ENCODE measurements around the gene ZGLP1.
"Not testable (repeated sequence)": the region's sequence is repeated elsewhere in the genome, so short reads cannot be mapped to it uniquely, and the experiment has no call there.

ZGLP1 gene

DNA sequence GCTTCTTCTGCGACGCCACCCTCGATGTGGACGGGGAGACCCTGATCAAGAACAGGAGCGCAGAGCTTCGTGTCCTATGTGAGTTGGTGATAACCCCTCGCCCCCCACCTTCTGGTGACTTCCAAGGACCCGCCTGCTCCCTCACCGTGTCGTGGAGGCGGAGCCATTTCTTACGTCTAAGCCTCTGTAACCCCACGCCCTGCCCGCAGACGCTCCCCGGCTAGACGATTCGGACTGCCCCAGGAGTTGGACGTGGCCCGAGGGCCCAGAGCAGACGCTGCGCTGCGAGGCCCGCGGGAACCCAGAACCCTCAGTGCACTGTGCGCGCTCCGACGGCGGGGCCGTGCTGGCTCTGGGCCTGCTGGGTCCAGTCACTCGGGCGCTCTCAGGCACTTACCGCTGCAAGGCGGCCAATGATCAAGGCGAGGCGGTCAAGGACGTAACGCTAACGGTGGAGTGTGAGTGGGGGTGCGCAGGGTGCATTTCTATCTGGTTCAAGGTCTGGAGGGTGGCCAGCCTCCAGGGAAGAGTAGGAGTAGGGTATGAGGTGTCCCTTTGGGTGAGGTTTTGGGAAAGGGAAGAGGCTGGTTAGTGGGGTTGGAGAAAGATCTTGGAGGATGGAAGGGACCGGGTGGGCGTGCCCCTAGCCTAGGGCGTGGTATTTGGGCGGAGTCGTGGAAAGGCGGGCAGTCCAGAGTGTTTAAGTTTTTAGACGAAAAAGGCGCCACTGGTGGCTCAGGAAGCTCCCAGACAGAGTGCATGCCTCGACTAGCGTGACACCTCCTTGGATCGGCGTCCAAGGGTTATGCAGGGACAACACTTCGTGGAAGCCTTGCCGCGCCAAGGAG, 16.6 kb downstream of the ZGLP1 start:
- DNase-seq = no peak

DNA sequence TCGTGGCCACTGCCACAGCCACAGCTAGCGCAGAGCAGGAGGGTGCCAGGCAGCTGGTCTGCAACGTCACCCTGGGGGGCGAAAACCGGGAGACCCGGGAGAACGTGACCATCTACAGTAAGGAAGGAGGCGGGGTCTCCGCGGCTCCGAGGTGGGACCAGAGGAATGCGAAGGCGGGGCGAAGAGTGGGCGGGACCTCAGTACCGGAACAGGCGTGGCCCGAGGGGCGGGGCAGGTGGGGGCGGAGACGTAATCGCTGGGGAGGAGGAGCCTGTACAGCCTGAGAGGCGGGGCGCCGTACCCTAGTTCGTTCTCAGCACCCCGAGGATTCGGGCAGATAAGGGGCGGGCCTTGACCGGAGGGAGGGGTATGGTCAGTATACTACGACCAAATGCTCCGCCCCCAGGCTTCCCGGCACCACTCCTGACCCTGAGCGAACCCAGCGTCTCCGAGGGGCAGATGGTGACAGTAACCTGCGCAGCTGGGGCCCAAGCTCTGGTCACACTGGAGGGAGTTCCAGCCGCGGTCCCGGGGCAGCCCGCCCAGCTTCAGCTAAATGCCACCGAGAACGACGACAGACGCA, 17.3 kb downstream of the ZGLP1 start:
- peak; percentile 30 for DNase-seq

DNA sequence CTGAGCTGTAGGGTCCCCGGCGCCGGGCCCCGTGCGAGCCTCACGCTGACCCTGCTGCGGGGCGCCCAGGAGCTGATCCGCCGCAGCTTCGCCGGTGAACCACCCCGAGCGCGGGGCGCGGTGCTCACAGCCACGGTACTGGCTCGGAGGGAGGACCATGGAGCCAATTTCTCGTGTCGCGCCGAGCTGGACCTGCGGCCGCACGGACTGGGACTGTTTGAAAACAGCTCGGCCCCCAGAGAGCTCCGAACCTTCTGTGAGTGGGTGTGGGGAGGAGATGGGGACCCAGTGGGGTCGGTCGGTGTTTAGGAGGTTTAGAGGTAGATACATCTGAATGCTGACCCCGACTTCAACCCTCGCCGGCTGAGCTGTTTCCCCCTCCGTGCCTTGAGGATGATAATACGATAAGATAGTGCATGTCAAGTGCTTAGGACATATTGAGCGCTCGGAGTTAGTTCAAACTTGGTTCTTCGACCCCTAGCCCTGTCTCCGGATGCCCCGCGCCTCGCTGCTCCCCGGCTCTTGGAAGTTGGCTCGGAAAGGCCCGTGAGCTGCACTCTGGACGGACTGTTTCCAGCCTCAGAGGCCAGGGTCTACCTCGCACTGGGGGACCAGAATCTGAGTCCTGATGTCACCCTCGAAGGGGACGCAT, 17.9 kb downstream of the ZGLP1 start:
- no peak for DNase-seq

DNA sequence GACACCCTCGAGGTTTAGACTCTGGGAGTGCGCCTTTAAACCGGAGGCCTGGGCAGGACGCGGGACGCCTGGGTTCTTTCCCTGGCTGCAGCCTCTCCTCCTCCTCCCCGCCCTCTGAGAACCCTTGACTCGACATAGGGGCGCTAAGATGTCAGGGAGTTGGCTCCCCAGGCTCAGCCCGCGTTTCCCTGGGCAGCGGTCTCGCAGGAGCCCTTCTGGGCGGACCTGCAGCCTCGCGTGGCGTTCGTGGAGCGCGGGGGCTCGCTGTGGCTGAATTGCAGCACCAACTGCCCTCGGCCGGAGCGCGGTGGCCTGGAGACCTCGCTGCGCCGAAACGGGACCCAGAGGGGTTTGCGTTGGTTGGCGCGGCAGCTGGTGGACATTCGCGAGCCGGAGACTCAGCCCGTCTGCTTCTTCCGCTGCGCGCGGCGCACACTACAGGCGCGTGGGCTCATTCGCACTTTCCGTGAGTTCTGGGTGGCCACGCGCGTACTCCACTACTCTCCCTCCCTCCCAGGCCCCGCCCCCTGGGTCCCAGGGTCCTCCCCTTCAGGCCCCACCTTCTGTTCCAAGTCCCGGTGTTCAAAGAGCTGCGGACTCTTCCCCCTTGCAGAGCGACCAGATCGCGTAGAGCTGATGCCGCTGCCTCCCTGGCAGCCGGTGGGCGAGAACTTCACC, 18.6 kb downstream of the ZGLP1 start:
- DNase-seq = peak; percentile 10

DNA sequence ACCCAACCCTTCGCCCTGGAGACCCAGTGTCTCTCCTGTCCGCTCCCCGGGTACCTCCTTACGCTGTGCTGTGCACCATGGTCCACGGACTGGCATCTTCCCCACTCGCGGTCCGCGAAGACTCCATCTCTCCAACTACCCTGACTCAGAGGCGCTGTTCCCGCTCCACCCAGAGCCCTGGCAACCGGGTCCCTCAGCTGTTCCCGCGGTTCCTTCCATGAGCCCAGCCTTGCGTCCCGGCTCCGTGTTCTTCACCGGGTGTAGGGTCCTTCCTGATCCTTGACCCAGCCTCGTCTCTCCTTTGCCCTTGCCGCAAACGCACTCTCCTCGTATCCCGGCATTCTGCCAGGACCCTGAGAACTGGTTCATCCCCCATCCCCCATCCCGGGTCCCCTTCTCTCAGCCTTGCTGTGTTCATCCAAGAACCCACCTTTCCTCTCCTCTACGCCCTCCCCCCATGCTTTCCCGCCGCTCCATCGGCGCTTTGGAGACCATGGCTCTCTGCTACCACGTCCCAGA, 19.2 kb downstream of the ZGLP1 start:
- no peak for DNase-seq

DNA sequence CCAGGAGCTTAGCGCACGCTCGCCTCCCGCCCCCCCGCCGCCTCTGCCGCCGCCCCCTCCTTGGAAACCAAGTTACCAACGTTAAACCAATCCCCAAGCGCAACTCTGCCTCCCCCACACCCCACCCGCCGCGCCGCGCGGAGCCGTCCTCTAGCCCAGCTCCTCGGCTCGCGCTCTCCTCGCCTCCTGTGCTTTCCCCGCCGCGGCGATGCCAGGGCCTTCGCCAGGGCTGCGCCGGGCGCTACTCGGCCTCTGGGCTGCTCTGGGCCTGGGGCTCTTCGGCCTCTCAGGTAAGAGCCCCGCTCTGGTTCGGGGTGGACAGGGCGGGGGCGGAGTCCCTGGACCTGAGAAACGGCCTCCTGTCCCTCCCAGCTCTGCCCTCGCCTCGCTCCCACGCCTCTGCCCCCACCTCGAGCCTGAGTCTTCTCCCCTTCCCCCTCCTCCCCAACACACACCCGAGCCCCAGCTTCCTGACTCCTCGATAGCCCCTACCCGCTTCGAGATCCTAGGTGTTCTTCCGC, 19.7 kb downstream of the ZGLP1 start, which contains the start of gene ICAM5:
Gene ICAM5 (plus strand): TSS at position 117 of the 521 bp plus-strand sequence. CDS start 92 bp downstream, at position 209.
- DNase-seq = no peak

DNA sequence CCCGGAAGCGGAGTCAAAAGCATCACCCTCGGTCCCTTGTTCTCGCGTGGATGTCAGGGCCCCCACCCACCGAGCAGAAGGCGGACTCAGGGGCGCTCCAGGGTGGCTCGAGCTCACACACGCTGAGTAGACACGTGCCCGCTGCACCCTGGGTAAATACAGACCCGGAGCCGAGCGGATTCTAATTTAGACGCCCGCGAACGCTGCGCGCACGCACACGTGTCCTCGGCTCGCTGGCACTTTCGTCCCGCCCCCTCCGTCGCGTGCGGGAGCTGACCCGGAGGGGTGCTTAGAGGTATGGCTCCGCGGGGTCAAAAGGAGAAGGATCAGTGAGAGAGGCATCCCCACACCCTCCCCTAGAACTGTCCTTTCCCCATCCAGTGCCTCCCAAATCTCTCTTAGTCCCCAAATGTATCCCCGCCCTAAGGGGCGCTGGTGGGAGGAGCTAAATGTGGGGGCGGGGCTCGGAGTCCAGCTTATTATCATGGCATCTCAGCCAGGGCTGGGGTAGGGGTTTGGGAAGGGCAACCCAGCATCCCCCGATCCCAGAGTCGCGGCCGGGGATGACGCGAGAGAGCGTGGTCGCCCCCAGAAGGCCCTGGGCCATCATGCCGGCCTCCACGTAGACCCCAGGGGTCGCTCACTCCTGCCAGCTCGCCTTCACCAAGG, 20.3 kb downstream of the ZGLP1 start:
- no peak for DNase-seq

DNA sequence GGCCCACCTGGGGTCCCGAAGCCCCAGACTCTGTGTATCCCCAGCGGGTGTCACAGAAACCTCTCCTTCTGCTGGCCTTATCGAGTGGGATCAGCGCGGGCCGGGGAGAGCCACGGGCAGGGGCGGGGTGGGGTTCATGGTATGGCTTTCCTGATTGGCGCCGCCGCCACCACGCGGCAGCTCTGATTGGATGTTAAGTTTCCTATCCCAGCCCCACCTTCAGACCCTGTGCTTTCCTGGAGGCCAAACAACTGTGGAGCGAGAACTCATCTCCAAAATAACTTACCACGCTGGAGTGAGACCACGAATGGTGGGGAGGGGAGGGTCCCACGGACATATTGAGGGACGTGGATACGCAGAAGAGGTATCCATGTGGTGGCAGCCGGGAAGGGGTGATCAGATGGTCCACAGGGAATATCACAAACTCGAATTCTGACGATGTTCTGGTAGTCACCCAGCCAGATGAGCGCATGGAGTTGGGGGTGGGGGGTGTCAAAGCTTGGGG, 20.9 kb downstream of the ZGLP1 start:
- DNase-seq = no peak

DNA sequence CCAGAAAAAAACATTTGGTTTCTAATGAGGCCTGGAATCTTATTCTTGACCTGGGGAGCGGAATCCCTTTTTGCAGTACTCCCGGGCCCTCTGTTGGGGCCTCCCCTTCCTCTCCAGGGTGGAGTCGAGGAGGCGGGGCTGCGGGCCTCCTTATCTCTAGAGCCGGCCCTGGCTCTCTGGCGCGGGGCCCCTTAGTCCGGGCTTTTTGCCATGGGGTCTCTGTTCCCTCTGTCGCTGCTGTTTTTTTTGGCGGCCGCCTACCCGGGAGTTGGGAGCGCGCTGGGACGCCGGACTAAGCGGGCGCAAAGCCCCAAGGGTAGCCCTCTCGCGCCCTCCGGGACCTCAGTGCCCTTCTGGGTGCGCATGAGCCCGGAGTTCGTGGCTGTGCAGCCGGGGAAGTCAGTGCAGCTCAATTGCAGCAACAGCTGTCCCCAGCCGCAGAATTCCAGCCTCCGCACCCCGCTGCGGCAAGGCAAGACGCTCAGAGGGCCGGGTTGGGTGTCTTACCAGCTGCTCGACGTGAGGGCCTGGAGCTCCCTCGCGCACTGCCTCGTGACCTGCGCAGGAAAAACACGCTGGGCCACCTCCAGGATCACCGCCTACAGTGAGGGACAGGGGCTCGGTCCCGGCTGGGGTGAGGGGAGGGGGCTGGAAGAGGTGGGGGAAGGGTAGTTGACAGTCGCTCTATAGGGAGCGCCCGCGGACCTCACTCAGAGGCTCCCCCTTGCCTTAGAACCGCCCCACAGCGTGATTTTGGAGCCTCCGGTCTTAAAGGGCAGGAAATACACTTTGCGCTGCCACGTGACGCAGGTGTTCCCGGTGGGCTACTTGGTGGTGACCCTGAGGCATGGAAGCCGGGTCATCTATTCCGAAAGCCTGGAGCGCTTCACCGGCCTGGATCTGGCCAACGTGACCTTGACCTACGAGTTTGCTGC, 22.5 kb downstream of the ZGLP1 start, which contains the start of gene ICAM4:
Gene ICAM4 (plus strand): TSS at position 153 of the 935 bp plus-strand sequence. CDS start 58 bp downstream, at position 211.
- DNase-seq = no peak

DNA sequence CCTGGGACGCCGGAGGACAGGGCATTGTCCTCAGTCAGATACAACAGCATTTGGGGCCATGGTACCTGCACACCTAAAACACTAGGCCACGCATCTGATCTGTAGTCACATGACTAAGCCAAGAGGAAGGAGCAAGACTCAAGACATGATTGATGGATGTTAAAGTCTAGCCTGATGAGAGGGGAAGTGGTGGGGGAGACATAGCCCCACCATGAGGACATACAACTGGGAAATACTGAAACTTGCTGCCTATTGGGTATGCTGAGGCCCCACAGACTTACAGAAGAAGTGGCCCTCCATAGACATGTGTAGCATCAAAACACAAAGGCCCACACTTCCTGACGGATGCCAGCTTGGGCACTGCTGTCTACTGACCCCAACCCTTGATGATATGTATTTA, 24.2 kb downstream of the ZGLP1 start:
- no peak for DNase-seq

DNA sequence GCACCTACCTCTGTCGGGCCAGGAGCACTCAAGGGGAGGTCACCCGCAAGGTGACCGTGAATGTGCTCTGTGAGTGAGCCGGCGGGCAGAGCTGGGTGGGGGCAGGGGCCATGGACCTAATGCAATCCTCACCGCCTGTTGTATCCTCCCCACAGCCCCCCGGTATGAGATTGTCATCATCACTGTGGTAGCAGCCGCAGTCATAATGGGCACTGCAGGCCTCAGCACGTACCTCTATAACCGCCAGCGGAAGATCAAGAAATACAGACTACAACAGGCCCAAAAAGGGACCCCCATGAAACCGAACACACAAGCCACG, 24.7 kb downstream of the ZGLP1 start:
- DNase-seq = no peak

DNA sequence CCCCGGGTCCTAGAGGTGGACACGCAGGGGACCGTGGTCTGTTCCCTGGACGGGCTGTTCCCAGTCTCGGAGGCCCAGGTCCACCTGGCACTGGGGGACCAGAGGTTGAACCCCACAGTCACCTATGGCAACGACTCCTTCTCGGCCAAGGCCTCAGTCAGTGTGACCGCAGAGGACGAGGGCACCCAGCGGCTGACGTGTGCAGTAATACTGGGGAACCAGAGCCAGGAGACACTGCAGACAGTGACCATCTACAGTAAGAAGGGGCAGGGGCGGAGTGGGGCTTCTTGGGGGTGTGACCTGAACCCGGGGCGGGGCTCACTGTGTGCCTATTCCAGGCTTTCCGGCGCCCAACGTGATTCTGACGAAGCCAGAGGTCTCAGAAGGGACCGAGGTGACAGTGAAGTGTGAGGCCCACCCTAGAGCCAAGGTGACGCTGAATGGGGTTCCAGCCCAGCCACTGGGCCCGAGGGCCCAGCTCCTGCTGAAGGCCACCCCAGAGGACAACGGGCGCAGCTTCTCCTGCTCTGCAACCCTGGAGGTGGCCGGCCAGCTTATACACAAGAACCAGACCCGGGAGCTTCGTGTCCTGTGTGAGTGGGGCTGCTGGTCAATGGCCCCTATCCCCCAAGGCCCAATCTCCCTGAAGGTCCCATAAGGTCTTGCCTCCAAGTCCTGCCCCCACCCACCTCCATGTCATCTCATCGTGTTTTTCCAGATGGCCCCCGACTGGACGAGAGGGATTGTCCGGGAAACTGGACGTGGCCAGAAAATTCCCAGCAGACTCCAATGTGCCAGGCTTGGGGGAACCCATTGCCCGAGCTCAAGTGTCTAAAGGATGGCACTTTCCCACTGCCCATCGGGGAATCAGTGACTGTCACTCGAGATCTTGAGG, 25.3 kb downstream of the ZGLP1 start:
- no peak for DNase-seq

DNA sequence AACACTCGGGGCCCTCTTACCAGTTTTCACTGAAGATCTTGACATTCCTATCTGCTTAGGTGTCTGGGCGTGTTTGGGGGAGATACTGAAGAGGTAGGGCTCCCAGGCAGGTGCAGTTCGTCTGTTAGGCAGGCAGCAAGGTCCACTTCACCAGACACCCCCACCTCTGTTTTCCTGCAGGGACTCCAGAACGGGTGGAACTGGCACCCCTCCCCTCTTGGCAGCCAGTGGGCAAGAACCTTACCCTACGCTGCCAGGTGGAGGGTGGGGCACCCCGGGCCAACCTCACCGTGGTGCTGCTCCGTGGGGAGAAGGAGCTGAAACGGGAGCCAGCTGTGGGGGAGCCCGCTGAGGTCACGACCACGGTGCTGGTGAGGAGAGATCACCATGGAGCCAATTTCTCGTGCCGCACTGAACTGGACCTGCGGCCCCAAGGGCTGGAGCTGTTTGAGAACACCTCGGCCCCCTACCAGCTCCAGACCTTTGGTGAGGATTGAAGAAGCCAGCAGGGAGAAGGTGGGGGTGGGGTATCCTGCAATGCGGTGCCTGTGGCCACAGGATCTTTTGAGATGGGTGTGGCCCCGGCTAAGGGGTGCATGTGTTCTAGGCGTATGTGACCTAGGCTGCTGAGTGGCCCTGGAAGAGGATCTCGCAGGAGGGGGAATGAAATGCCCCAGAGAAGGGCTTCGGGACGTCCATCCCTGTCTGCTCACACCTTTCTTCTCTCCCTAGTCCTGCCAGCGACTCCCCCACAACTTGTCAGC, 26.1 kb downstream of the ZGLP1 start:
- no peak for DNase-seq

DNA sequence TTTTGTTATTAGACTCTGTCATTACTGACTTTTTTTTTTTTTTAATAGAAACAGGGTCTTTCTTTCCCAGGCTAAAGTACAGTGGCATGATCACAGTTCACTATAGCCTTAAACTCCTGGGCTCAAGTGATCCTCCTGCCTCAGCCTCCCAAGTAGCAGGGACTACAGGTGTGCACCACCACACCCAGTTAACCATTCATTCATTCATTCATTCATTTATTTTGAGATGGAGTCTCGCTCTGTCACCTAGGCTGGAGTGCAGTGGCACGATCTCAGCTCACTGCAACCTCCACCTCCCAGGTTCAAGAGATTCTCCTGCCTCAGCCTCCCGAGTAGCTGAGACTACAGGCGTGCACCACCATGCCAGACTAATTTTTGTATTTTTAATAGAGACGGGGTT, 27.6 kb downstream of the ZGLP1 start:
- DNase-seq = not testable (repeated sequence)

DNA sequence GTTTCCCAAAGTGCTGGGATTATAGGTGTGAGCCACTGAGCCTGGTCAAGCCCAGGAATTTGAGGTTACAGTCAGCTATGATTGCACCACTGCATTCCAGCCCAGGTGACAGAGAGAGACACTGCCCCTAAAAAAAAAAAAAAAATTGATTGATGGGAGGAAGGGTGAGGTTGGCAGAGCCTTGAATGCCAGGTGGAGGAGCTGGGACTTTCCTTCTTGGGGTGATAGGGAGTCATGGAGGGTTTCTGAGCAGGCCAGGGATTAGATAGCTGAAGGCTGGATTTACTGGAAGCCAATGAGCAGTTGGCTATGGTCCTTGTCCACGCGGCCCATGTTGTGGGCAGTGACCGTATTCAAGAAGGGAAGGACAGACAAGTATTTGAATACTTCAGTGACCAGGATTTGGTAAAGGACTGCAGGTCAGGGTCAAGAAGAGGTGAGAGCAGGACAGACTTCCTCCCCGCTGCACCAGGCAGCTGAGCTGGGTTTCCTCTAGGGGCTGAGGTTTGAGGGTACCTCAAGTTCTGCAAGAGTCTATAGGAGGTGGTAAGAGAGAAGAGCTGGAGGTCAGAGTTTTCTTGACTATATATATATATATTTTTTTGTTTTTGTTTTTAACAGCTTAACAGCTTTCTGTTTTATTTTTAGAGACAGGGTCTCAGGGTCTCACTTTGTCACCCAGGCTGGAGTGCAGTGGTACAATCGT, 29.7 kb downstream of the ZGLP1 start:
- no peak for DNase-seq

DNA sequence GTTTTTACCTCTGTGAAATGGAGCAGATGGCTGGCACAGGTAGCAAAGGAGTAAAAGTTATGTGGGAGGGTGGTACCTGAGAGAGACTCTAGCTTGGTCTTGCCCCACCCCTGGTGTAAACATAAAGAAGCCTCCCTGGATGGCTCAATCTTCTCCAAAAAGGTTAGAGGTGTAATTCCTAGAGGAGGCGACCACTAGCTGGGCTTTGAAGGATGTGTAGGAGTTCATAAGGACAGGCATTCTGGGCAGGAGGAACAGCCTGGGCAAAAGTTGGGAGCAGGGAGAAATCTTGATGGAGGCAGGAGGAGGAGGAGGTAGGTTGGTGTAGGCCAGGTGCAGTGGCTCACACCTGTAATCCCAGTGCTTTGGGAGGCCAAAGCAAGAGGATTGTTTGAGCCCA, 30.7 kb downstream of the ZGLP1 start:
- DNase-seq = no peak

DNA sequence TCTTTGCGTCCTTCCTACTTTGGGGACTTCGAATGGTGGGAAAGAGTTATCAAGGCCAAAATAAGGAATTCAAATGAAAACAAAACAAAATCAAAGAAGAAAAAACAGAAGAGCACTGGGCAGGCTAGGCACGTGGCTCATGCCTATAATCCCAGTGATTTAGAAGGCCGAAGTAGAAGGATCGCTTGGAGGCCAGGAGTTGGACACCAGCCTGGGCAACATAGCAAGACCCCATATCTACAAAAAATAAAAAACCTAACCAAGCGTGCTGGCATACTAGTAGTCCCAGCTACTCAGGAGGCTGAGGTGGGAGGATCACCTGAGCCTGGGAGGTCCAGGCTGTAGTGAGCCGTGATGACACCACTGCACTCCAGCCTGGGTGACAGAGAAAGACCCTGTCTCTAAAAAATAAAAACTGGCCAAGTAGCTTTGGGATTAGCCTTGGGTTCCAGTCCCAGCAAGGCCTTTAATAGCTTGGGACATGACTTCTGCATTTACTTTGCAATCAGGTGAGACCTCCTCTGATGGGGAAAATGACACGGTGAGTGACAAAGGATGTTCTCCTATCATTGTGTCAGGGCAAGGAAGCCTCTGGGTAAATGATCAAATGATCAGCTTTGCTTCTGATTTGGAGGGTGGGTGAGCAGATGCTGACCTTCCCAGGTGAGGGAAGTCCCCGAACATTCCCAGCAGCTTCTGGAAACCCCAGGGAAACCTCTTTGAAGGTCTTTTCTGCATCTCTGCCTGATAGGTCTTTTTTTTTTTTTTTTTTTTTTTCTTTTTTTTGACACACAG, 31.6 kb downstream of the ZGLP1 start:
- no peak for DNase-seq

DNA sequence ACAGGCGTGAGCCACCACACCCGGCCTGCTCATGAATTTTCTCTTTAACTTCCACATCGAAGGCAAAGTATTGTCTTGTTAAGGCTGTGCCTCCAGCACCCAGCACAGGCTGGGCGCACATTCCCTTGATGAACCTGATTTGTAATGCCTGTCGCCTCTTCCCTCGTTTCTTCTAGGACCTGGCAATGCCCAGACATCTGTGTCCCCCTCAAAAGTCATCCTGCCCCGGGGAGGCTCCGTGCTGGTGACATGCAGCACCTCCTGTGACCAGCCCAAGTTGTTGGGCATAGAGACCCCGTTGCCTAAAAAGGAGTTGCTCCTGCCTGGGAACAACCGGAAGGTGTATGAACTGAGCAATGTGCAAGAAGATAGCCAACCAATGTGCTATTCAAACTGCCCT, 35.0 kb downstream of the ZGLP1 start:
- no peak for DNase-seq
